HepG2 (cell line): ENCODE measurements around the gene AP3D1. TPM values are rescaled to one million over a fixed set of nuclear protein-coding genes. Genes with fewer than 3 reads are reported as not detected.

Experiments
- AHR ChIP-seq: IDR thresholded peaks from 2 replicates; pipeline ENCODE4 v1.6.1; 2018; ENCODE audit warnings: missing genetic modification reagents, missing compliant biosample characterization
- AKAP8 ChIP-seq: sonication (generic); formaldehyde crosslinking; IDR thresholded peaks from 2 replicates; pipeline ENCODE4 v1.5.1; 2020; ENCODE audit warnings: mild to moderate bottlenecking, missing genetic modification reagents
- CENPT ChIP-seq: sonication (generic); formaldehyde crosslinking; IDR thresholded peaks from 2 replicates; pipeline ENCODE4 v1.8.0; 2022; ENCODE audit warnings: low read depth, mild to moderate bottlenecking, moderate library complexity, missing genetic modification reagents
- NCOR1 ChIP-seq: fragments of 200-600 bp; sonication (generic); IDR thresholded peaks from 2 replicates; pipeline ENCODE4 v1.7.0; 2017; ENCODE audit warnings: antibody characterized with exemption, low read length, borderline replicate concordance
- NFE2L2 ChIP-seq: fragments of 150-350 bp; IDR thresholded peaks from 2 replicates; pipeline ENCODE4 v1.6.1; 2014; ENCODE audit warnings: low read length
- RBM22 ChIP-seq: fragments of 200-400 bp; formaldehyde crosslinking; optimal IDR thresholded peaks from 2 replicates; pipeline ENCODE3; 2017; ENCODE audit warnings: mild to moderate bottlenecking, low read length, moderate library complexity
- SYNCRIP ChIP-seq: fragments of 200-400 bp; formaldehyde crosslinking; IDR thresholded peaks from 2 replicates; pipeline ENCODE4 v1.6.1; 2018; ENCODE audit warnings: mild to moderate bottlenecking, low read depth, low read length; ENCODE audit not compliant: insufficient read depth
- TOPORS ChIP-seq: sonication (generic); formaldehyde crosslinking; IDR thresholded peaks from 2 replicates; pipeline ENCODE4 v1.8.0; 2023; ENCODE audit warnings: mild to moderate bottlenecking, missing genetic modification reagents
- ZBTB8A ChIP-seq: sonication (generic); formaldehyde crosslinking; IDR thresholded peaks from 2 replicates; pipeline ENCODE4 v1.4.0; 2020; ENCODE audit warnings: mild to moderate bottlenecking, low read depth, missing genetic modification reagents, borderline replicate concordance
- ZNF354B ChIP-seq: sonication (generic); formaldehyde crosslinking; IDR thresholded peaks from 2 replicates; pipeline ENCODE4 v1.8.0; 2022; ENCODE audit warnings: mild to moderate bottlenecking, missing genetic modification reagents
- ZNF430 ChIP-seq: sonication (generic); formaldehyde crosslinking; IDR thresholded peaks from 2 replicates; pipeline ENCODE4 v1.9.0; 2021; ENCODE audit warnings: mild to moderate bottlenecking, missing genetic modification reagents
- polyA plus RNA-seq, 8 experiments: library from polyadenylated mRNA; depleted of rRNA in 3 of 8; stranded (reverse) in 7 of 8; unstranded in 1 of 8; fragments of >200 nt; fragmentation: Illumina TruSeq in 4 of 8; extraction: Trizol in 4 of 8; gene quantifications; 2 replicates each; pipeline versions ENCODE4 v1.2.1 to v1.2.3, GENCODE V29; 2011 to 2016; ENCODE audit warnings: low read depth in 4 of 8, missing spikeins in 1 of 8, mixed read lengths in 1 of 8; ENCODE audit not compliant: insufficient read depth in 1 of 8
- total RNA-seq, 5 experiments: library from RNA; depleted of rRNA; stranded (reverse); fragments of >200 nt; fragmentation: Illumina TruSeq; extraction: Trizol; gene quantifications; 2 replicates each; pipeline ENCODE4 v1.2.3, GENCODE V29; 2016; ENCODE audit warnings: low read depth in 1 of 5
- TF ChIP-seq, protein P1 (sequence below): sonication (generic); formaldehyde crosslinking; IDR thresholded peaks from 2 replicates; pipeline ENCODE4 v1.4.0; 2020; ENCODE audit warnings: missing genetic modification reagents, borderline replicate concordance
- TF ChIP-seq, protein P2 (sequence below): sonication (generic); formaldehyde crosslinking; IDR thresholded peaks from 2 replicates; pipeline ENCODE4 v1.4.0; 2020; ENCODE audit warnings: missing genetic modification reagents, borderline replicate concordance
- TF ChIP-seq, protein P3 (sequence below): sonication (generic); formaldehyde crosslinking; IDR thresholded peaks from 2 replicates; pipeline ENCODE4 v1.5.1; 2020; ENCODE audit warnings: missing genetic modification reagents, mild to moderate bottlenecking, borderline replicate concordance
- TF ChIP-seq, protein P4 (sequence below): sonication (generic); formaldehyde crosslinking; IDR thresholded peaks from 2 replicates; pipeline ENCODE4 v1.4.0; 2020; ENCODE audit warnings: missing genetic modification reagents
- TF ChIP-seq, protein P5 (sequence below): fragments of 450-650 bp; IDR thresholded peaks from 2 replicates; pipeline ENCODE4 v1.6.1; 2016

The AP3D1 gene
- total and polyA plus RNA-seq, 2 of the 13 experiments (the other 11 are each of a cell fraction or from before 2014, with no cell fraction given) = 68.0 to 82.6 TPM

DNA sequence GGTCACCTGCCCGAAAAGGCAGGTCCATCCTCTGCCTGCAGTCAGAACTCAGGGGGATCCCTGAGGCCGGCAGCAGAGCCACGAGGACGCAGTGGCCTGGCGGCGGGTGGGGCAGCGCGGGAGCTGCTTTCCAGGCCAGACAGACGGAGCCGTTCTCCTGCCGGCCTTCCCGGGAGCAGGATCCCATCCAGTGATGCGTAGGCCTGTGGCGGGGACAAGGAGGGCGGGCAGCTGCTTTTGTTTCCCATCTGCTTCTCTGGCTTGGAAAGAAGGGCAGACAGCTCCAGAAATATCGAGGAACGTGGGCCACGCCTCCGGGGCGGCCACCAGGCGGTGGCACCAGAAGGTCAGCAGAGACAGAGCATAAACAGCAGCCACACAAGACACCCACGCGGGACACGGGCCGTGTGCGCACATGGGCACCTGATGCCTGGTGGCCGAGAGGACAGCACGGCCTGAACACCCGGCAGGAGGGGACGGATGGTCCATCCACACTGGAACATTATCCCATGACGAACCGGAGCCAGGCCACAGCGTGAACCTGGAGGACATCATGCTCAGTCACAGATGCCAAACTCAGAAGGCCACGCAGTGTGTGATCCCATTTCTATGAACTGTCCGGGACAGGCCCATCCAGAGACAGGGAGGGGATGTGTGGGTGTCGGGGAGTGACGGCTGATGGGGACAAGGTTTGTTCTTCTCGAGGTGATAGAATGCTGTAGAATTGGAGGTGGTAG lies 86.4 kb downstream of the AP3D1 start (continued):
- TF ChIP-seq, protein P1, sequence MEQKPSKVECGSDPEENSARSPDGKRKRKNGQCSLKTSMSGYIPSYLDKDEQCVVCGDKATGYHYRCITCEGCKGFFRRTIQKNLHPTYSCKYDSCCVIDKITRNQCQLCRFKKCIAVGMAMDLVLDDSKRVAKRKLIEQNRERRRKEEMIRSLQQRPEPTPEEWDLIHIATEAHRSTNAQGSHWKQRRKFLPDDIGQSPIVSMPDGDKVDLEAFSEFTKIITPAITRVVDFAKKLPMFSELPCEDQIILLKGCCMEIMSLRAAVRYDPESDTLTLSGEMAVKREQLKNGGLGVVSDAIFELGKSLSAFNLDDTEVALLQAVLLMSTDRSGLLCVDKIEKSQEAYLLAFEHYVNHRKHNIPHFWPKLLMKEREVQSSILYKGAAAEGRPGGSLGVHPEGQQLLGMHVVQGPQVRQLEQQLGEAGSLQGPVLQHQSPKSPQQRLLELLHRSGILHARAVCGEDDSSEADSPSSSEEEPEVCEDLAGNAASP (CRISPR knock-in tag) = no peak
- TF ChIP-seq NCOR1 = no peak
- TF ChIP-seq, protein P2, sequence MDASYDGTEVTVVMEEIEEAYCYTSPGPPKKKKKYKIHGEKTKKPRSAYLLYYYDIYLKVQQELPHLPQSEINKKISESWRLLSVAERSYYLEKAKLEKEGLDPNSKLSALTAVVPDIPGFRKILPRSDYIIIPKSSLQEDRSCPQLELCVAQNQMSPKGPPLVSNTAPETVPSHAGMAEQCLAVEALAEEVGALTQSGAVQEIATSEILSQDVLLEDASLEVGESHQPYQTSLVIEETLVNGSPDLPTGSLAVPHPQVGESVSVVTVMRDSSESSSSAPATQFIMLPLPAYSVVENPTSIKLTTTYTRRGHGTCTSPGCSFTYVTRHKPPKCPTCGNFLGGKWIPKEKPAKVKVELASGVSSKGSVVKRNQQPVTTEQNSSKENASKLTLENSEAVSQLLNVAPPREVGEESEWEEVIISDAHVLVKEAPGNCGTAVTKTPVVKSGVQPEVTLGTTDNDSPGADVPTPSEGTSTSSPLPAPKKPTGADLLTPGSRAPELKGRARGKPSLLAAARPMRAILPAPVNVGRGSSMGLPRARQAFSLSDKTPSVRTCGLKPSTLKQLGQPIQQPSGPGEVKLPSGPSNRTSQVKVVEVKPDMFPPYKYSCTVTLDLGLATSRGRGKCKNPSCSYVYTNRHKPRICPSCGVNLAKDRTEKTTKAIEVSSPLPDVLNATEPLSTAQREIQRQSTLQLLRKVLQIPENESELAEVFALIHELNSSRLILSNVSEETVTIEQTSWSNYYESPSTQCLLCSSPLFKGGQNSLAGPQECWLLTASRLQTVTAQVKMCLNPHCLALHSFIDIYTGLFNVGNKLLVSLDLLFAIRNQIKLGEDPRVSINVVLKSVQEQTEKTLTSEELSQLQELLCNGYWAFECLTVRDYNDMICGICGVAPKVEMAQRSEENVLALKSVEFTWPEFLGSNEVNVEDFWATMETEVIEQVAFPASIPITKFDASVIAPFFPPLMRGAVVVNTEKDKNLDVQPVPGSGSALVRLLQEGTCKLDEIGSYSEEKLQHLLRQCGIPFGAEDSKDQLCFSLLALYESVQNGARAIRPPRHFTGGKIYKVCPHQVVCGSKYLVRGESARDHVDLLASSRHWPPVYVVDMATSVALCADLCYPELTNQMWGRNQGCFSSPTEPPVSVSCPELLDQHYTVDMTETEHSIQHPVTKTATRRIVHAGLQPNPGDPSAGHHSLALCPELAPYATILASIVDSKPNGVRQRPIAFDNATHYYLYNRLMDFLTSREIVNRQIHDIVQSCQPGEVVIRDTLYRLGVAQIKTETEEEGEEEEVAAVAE (CRISPR knock-in tag) = peak; percentile 32; the same call in 1 of the 2 replicates
- TF ChIP-seq, protein P3, sequence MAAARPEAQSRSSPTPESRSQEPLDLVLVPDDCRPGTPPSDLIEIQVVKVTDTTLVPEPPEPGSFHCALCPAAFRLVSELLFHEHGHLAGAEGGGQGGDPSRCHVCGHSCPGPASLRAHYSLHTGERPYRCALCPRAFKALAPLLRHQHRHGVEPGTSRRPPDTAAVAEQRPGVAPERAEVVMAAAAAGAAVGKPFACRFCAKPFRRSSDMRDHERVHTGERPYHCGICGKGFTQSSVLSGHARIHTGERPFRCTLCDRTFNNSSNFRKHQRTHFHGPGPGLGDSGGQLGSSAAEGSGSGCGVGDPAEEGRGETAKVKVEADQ (CRISPR knock-in tag) = no peak
- TF ChIP-seq RBM22 = no peak
- no peak for TF ChIP-seq SYNCRIP
- no peak for TF ChIP-seq NFE2L2
- TF ChIP-seq, protein P4, sequence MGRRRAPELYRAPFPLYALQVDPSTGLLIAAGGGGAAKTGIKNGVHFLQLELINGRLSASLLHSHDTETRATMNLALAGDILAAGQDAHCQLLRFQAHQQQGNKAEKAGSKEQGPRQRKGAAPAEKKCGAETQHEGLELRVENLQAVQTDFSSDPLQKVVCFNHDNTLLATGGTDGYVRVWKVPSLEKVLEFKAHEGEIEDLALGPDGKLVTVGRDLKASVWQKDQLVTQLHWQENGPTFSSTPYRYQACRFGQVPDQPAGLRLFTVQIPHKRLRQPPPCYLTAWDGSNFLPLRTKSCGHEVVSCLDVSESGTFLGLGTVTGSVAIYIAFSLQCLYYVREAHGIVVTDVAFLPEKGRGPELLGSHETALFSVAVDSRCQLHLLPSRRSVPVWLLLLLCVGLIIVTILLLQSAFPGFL (CRISPR knock-in tag) = no peak
- TF ChIP-seq, protein P5, sequence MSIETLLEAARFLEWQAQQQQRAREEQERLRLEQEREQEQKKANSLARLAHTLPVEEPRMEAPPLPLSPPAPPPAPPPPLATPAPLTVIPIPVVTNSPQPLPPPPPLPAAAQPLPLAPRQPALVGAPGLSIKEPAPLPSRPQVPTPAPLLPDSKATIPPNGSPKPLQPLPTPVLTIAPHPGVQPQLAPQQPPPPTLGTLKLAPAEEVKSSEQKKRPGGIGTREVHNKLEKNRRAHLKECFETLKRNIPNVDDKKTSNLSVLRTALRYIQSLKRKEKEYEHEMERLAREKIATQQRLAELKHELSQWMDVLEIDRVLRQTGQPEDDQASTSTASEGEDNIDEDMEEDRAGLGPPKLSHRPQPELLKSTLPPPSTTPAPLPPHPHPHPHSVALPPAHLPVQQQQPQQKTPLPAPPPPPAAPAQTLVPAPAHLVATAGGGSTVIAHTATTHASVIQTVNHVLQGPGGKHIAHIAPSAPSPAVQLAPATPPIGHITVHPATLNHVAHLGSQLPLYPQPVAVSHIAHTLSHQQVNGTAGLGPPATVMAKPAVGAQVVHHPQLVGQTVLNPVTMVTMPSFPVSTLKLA = no peak
- peak; percentile 74; the same call in 1 of the 2 replicates for TF ChIP-seq ZNF430 (CRISPR knock-in tag)
- TF ChIP-seq ZBTB8A (CRISPR knock-in tag) = no peak
- no peak for TF ChIP-seq AHR
- TF ChIP-seq ZNF354B (CRISPR knock-in tag) = no peak
- no peak for TF ChIP-seq AKAP8
- TF ChIP-seq TOPORS = no peak
- no peak for TF ChIP-seq CENPT
- TF ChIP-seq, all 625 proteins: peak for 115
